Peyer's patch (tissue), 4 donors: ENCODE measurements around the gene ARHGAP24. TPM values are rescaled to one million over a fixed set of nuclear protein-coding genes. Genes with fewer than 3 reads are reported as not detected.
"Not testable (repeated sequence)": the region's sequence is repeated elsewhere in the genome, so short reads cannot be mapped to it uniquely, and the experiment has no call there.

ENCODE experiments used
- DNase-seq, 3 donors: peaks; one replicate each; pipeline ENCODE4 v3.0.0-alpha.2; 2017 to 2019
- H3K27ac ChIP-seq, 4 donors: fragments of 200-600 bp; sonication (generic); one replicate each; pipeline ENCODE4 v1.5.1; 2016 to 2019
- H3K27me3 ChIP-seq, 2 donors: fragments of 200-600 bp; sonication (generic); one replicate each; pipeline ENCODE4 v1.5.1; 2019
- H3K36me3 ChIP-seq, 3 donors: fragments of 200-600 bp; sonication (generic); one replicate each; pipeline ENCODE4 v1.5.1; 2016 to 2019
- H3K4me1 ChIP-seq, 4 donors: fragments of 200-600 bp; sonication (generic); one replicate each; pipeline ENCODE4 v1.5.1; 2016 to 2019
- H3K4me3 ChIP-seq, 4 donors: fragments of 200-600 bp; sonication (generic); 1 replicate in 3 of 4; 2 replicates in 1 of 4; pipeline ENCODE4 v1.5.1; 2016 to 2019; ENCODE audit warnings: mild to moderate bottlenecking in 1 of 4
- H3K9me3 ChIP-seq, 4 donors: fragments of 200-600 bp; sonication (generic); one replicate each; pipeline ENCODE4 v1.5.1; 2016 to 2019; ENCODE audit warnings: mild to moderate bottlenecking in 1 of 4
- POLR2A ChIP-seq, 2 donors: fragments of 450-650 bp; IDR thresholded peaks; one replicate each; pipeline ENCODE4 v1.5.1; 2017; ENCODE audit warnings: antibody characterized with exemption in 2 of 2, mild to moderate bottlenecking in 2 of 2, moderate library complexity in 2 of 2
- total RNA-seq, 4 donors: library from RNA; depleted of rRNA; stranded (reverse); fragments of >200 nt; gene quantifications; one replicate each; pipeline ENCODE4 v1.1.0, GENCODE V29; 2016
- TF ChIP-seq, protein P1 (sequence below), 6 experiments: fragments of 450-650 bp in 4 of 6; fragments of 200-600 bp in 2 of 6; sonication (generic) in 1 of 6; IDR thresholded peaks; one replicate each; pipeline ENCODE4 v1.5.1; 2017 to 2019; ENCODE audit warnings: antibody characterized with exemption in 6 of 6, mild to moderate bottlenecking in 3 of 6, moderate library complexity in 1 of 6

Gene ARHGAP24
- total RNA-seq, 4 donors from 2014 or later = 4.7 to 330 (median 20.0) TPM

DNA sequence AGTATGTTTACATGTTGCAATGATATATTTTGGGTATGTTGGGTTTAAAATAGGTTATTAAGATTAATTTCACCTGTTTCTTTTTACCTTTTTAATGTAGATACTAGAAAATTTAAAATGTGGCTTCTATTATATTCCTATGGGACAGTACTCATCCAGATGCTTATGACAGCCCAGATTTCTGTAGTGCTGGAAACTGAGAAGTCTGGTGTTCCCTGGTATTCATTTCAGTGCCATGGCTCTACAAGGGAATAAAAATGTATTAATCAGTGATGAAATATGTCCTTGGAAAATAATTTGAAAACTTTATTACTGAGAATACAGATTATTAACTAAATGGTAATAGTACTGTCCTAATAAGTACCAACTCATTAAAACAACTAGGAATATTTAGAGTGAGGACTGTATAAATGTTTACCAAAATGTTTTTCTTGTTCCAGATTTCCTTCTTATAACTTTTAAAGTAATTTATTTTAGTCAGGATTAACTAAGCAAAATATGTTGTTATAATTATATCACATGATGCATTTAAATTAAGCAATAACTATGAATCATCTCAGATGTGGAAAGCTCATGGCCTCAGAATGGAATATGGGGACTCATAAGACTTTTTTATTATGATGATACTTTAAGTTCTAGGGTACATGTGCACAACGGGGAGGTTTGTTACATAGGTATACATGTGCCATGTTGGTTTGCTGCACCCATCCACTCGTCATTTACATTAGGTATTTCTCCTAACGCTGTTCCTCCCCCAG, 25.3 kb downstream of the ARHGAP24 start:
- peaks cover 0 to 11% (median 0%) of the 10 kb centered on the region in 4 donors for H3K4me1 ChIP-seq
- H3K9me3 ChIP-seq = no peaks in the 10 kb centered on the region
- TF ChIP-seq, protein P1, sequence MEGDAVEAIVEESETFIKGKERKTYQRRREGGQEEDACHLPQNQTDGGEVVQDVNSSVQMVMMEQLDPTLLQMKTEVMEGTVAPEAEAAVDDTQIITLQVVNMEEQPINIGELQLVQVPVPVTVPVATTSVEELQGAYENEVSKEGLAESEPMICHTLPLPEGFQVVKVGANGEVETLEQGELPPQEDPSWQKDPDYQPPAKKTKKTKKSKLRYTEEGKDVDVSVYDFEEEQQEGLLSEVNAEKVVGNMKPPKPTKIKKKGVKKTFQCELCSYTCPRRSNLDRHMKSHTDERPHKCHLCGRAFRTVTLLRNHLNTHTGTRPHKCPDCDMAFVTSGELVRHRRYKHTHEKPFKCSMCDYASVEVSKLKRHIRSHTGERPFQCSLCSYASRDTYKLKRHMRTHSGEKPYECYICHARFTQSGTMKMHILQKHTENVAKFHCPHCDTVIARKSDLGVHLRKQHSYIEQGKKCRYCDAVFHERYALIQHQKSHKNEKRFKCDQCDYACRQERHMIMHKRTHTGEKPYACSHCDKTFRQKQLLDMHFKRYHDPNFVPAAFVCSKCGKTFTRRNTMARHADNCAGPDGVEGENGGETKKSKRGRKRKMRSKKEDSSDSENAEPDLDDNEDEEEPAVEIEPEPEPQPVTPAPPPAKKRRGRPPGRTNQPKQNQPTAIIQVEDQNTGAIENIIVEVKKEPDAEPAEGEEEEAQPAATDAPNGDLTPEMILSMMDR (IDR thresholded peaks at IDR 0.05) = no peak
- TF ChIP-seq POLR2A (IDR thresholded peaks at IDR 0.05) = no peak
- no peaks in the 10 kb centered on the region for H3K27me3 ChIP-seq
- H3K27ac ChIP-seq = no peak overlapping the region
- DNase-seq = no peak
- H3K36me3 ChIP-seq = no peaks in the 10 kb centered on the region
- H3K4me3 ChIP-seq = no peak overlapping the region

DNA sequence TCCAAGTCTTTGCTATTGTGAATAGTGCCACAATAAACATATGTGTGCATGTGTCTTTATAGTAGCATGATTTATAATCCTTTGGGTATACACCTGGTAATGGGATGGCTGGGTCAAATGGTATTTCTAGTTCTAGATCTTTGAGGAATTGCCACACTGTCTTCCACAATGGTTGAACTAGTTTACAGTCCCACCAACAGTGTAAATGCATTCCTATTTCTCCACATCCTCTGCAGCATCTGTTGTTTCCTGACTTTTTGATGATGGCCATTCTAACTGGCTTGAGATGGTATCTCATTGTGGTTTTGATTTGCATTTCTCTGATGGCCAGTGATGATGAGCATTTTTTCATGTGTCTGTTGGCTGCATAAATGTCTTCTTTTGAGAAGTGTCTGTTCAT, 26.2 kb downstream of the ARHGAP24 start:
- not testable (repeated sequence) for H3K9me3 ChIP-seq, H3K4me3 ChIP-seq, H3K27me3 ChIP-seq, H3K36me3 ChIP-seq, H3K27ac ChIP-seq, DNase-seq
- H3K4me1 ChIP-seq = peaks cover 0 to 11% (median 0%) of the 10 kb centered on the region in 4 donors

DNA sequence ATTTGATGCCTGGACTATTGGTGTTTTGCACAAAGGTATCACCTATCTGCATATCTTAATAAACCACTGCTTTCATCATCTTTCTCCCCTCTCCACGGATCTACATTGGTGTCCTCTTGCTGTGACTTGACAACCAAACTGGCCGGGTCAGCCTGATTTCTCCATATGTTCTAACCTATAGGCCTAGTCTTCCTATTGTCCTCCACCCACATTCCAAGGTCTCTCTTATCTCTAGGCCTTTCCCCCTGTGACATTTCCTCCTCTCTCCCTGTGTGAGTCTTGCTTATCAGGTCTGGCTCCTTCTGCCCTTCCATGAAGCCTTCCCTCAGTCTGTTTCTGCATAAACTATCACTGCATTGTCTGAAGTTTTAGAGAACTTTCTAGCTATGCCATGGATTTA, 33.7 kb downstream of the ARHGAP24 start:
- Histone ChIP-seq H3K36me3 (no peaks in the 10 kb centered on the region), H3K4me1 (no peaks in the 10 kb centered on the region), H3K4me3 (no peak overlapping the region), H3K9me3 (no peaks in the 10 kb centered on the region), H3K27me3 (no peaks in the 10 kb centered on the region), H3K27ac (no peak overlapping the region)
- no peak for DNase-seq
- TF ChIP-seq, protein P1 (IDR thresholded peaks at IDR 0.05) = no peak
- TF ChIP-seq POLR2A (IDR thresholded peaks at IDR 0.05) = no peak

DNA sequence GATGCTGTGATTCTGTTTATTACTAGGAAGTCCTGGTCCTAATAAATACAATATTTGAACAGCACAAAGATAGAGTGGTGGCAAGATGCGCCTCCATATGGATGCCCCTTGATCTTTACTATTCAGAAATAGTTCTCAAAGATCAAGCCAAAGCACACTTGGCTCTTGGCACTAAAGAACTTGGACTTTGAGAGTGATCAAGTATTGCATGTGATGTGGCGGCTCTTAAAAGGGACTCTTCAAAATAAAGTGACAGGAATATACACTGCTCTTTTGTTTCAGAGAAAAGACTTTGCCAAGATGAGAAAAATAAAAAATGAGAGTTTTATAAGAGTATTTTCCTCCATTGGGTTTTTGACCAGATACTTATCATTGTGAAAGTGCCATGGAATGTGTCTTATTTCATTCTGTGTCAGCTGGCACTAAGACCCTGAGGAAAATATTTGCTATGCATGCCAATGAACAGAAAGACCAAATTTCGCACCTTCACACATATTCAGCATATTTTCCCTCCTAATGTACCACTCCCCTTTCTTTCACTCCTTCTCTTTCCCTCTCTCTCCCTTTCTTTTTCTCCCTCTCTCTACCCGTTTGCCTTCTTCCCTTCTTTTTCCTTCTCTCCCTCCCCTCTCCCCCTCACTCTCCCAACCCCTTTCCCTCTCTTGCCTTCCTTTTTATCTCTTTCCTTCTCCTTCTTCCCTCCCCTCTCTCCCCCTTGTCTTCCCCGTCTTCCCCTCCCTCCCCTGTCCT, 35.1 kb downstream of the ARHGAP24 start:
- Histone ChIP-seq H3K36me3 (no peaks in the 10 kb centered on the region), H3K9me3 (no peaks in the 10 kb centered on the region), H3K27me3 (no peaks in the 10 kb centered on the region), H3K4me1 (no peaks in the 10 kb centered on the region), H3K4me3 (peak overlapping the region in 1 of 4 donors; percentile 21), H3K27ac (peak overlapping the region in 1 of 4 donors; percentile 39)
- TF ChIP-seq POLR2A (IDR thresholded peaks at IDR 0.05) = no peak
- TF ChIP-seq, protein P1 (IDR thresholded peaks at IDR 0.05) = no peak
- peak in 1 of 3 donors; percentile 49 for DNase-seq

DNA sequence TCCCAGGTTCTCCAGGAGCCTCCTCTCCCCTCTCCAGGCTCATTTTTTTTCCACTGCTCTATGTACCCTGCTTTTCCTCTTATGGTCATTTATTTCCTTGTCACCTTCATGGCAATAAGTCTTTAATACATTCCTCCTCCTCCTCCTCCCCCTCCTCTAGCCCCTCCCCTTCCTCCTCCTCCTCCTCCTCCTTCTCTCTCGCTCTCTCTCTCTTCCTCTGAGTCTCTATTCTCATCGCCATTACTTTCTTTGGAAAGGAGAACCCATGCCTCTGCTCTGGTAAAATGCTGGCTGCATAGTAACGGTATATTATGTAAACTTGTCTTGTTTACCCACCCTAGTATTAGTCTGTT, 35.7 kb downstream of the ARHGAP24 start:
- no peaks in the 10 kb centered on the region for H3K9me3 ChIP-seq
- H3K36me3 ChIP-seq = no peaks in the 10 kb centered on the region
- H3K4me3 ChIP-seq = peak overlapping the region in 1 of 4 donors; percentile 21
- DNase-seq = peak in 1 of 3 donors; percentile 48
- peak overlapping the region in 1 of 4 donors; percentile 39 for H3K27ac ChIP-seq
- H3K4me1 ChIP-seq = no peaks in the 10 kb centered on the region
- no peak for TF ChIP-seq POLR2A (IDR thresholded peaks at IDR 0.05)
- TF ChIP-seq, protein P1 (IDR thresholded peaks at IDR 0.05) = no peak
- no peaks in the 10 kb centered on the region for H3K27me3 ChIP-seq
